ENCODE results near the gene SLC25A6. TPM values are rescaled to one million over a fixed set of nuclear protein-coding genes. Genes with fewer than 3 reads are reported as not detected.

SLC25A6 gene
- total RNA-seq, 1 experiment from 2014 or later, result 553 TPM

DNA sequence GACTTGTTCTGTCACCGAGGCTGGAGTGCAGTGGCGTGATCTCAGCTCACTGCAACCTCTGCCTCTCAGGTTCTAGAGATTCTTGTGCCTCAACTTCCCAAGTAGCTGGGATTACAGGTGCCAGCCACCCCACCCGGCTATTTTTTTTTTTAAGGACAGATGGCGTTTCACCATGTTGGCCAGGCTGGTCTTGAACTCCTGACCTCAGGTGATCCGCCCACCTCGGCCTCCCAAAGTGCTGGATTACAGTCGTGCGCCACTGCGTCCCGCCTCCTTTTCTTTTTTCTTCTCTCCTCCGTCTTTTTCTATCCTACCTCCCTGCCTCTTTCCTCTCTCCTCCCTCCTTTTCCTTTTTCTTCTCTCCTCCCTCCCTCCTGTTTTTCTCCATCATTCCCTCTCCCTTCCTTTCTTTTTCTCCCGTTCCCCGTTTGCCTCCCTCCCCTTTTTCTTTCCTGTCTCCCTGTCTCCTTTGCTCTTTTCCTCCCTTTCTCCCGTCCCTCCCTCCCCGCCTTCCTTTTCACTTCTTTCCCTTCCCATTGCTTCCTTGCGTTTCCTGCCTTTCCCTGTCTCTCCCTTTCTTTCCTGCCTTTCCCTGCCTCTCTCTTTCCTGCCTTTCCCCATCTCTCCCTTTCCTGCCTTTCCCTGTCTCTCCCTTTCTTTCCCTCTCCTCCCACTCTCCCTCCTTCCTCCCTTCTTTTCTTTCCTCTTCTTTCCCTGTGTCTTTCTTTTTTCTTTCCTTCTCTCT is 2.1 kb upstream of the SLC25A6 start:
- Histone ChIP-seq H2BK5ac (ENCODE audit: insufficient read length, low read length) (no peak overlapping the region), H4K20me1 (ENCODE audit: control insufficient read depth, insufficient read depth, insufficient read length) (peaks cover 2% of the 10 kb centered on the region), H3K27ac (ENCODE audit: insufficient read length, low read depth, low read length) (no peak overlapping the region), H2BK20ac (ENCODE audit: low read depth, low read length, poor library complexity, severe bottlenecking) (no peak overlapping the region), H3K4me2 (ENCODE audit: insufficient read depth, insufficient read length, low read length) (peak overlapping the region; percentile 91), H3K18ac (ENCODE audit: insufficient read length, low read depth, low read length) (no peak overlapping the region), H4K8ac (replicated peaks; ENCODE audit: insufficient read length, low read depth, low read length) (no peak overlapping the region), H2AK5ac (ENCODE audit: insufficient read length, low read length) (no peak overlapping the region), H3K27me3 (ENCODE audit: insufficient read depth, low read length) (no peaks in the 10 kb centered on the region), H2BK120ac (ENCODE audit: low read depth, low read length, poor library complexity, severe bottlenecking) (no peak overlapping the region), H3T11ph (ENCODE audit: low read length) (no peak overlapping the region), H3K23me2 (ENCODE audit: insufficient read length, low read depth, low read length, poor library complexity, severe bottlenecking) (peaks cover 8% of the 10 kb centered on the region), H2AFZ (ENCODE audit: low read length) (no peak overlapping the region), H3K14ac (ENCODE audit: insufficient read depth, low read length) (no peak overlapping the region), H4K5ac (ENCODE audit: insufficient read length, low read depth, low read length) (no peak overlapping the region), H2BK12ac (ENCODE audit: insufficient read length, low read depth, low read length) (no peak overlapping the region), H3K9me3 (ENCODE audit: control insufficient read depth, low read depth, low read length) (no peaks in the 10 kb centered on the region), H2BK15ac (ENCODE audit: low read depth, low read length) (no peak overlapping the region), H3K56ac (ENCODE audit: insufficient read length, low read depth, low read length) (no peak overlapping the region), H3K9ac (ENCODE audit: extremely low read depth, insufficient read length, low read length) (no peak overlapping the region), H4K91ac (ENCODE audit: insufficient read length, low read depth, low read length) (no peak overlapping the region), H3K79me1 (ENCODE audit: insufficient read depth, low read depth, low read length, poor library complexity, severe bottlenecking) (peaks cover 17% of the 10 kb centered on the region), H3K23ac (ENCODE audit: insufficient read length, low read depth, low read length) (no peak overlapping the region), H3K79me2 (ENCODE audit: insufficient read depth, low read length) (peaks cover 23% of the 10 kb centered on the region; the same call in 1 of the 2 replicates), H3K4me1 (ENCODE audit: insufficient read depth, low read length) (no peaks in the 10 kb centered on the region), H3K4ac (ENCODE audit: low read depth, low read length) (no peak overlapping the region)
- peaks cover 38 to 59% (median 49%) of the 10 kb centered on the region in 3 experiments for H3K36me3 Mint-ChIP-seq (ENCODE audit: insufficient read depth in 1 of 3, low read depth in 3 of 3)
- H3K27ac Mint-ChIP-seq, result peak overlapping the region; percentile 68 to 90 (median 81)
- peaks cover 3 to 4% of the 10 kb centered on the region in 2 experiments; a peak in 3 of 5 replicates for H3K9me3 Mint-ChIP-seq
- 100% methylated on average over 1 of the region's 16 CpGs for WGBS (ENCODE audit: extremely low coverage, insufficient read length, low lambda C conversion rate)
- H3K4me1 Mint-ChIP-seq, result peaks cover 22 to 43% of the 10 kb centered on the region in 2 experiments
- TF ChIP-seq CTCF (conservative IDR thresholded peaks at IDR 0.05), result no peak
- peak overlapping the region; percentile 92 to 95 for H3K4me3 Mint-ChIP-seq
- DNase-seq, result no peak
- no peaks in the 10 kb centered on the region; the same call in 1 of the 2 replicates for H3K27me3 Mint-ChIP-seq (ENCODE audit: low read depth)

Data from H9 (cell line).